Dendritic cell treated with granulocyte-macrophage colony-stimulating factor and Interleukin-4, amounts not matched to agents 40 ng/mL and 50 ng/mL, for 4 days (primary cell): ENCODE measurements around the gene STK11.
A peak's percentile ranks its signal among the peaks of the same experiment; 100 is the strongest.

ENCODE experiments used
- H3K27ac Mint-ChIP-seq: one replicate; pipeline ENCODE4 v1.8.0; 2022; ENCODE audit warnings: mild to moderate bottlenecking, mixed read lengths
- H3K27me3 Mint-ChIP-seq: one replicate; pipeline ENCODE4 v1.8.0; 2022; ENCODE audit warnings: mild to moderate bottlenecking, mixed read lengths
- H3K36me3 Mint-ChIP-seq: one replicate; pipeline ENCODE4 v1.8.0; 2022; ENCODE audit warnings: low read depth, mixed read lengths
- H3K4me1 Mint-ChIP-seq: one replicate; pipeline ENCODE4 v1.8.0; 2022; ENCODE audit warnings: low read depth, mixed read lengths
- H3K4me3 Mint-ChIP-seq: one replicate; pipeline ENCODE4 v1.8.0; 2022; ENCODE audit warnings: mild to moderate bottlenecking, moderate library complexity, mixed read lengths
- H3K9me3 Mint-ChIP-seq: one replicate; pipeline ENCODE4 v1.8.0; 2022; ENCODE audit warnings: mixed read lengths
- intact Hi-C: fragments of 100-400 bp; cut with micrococcal nuclease; formaldehyde crosslinking; loops from one replicate; pipeline ENCODE4 v1.15.0; 2022

The STK11 gene, protein sequence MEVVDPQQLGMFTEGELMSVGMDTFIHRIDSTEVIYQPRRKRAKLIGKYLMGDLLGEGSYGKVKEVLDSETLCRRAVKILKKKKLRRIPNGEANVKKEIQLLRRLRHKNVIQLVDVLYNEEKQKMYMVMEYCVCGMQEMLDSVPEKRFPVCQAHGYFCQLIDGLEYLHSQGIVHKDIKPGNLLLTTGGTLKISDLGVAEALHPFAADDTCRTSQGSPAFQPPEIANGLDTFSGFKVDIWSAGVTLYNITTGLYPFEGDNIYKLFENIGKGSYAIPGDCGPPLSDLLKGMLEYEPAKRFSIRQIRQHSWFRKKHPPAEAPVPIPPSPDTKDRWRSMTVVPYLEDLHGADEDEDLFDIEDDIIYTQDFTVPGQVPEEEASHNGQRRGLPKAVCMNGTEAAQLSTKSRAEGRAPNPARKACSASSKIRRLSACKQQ

DNA sequence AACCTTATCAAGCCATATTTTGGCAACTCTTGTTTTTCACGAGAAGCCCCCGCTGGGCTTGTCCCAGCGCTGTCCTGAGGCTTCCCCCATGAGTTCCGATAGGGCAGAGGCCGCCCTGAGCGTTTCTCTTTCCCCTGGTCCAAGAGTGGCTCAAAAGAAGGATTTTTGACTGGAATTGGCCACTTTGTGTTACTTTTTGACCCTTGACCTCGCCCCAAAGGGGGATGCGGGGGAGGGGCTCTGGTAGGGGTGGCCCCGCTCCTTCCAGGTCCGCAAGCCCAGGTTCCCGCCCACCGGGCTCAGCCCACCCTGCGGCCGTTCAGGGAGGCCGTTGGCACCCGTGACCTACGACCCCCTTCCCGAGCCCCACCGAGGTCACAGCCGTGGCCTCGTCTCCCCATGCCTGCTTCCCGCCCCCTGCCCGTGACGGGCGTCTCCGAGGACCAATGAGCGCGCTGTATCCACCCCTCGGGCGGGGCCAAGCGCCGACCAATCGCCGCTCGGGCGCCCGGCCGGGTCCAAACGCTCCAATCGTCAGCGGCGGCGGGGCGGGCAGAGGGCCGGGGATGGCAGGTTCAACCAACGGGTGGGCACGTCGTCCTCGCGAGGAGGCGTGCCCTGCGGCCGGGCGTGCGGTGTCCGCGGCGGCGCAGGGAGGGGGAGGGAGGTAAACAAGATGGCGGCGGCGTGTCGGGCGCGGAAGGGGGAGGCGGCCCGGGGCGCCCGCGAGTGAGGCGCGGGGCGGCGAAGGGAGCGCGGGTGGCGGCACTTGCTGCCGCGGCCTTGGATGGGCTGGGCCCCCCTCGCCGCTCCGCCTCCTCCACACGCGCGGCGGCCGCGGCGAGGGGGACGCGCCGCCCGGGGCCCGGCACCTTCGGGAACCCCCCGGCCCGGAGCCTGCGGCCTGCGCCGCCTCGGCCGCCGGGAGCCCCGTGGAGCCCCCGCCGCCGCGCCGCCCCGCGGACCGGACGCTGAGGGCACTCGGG lies at the start of gene STK11:
Gene STK11 (plus strand): TSS at position 665 of the 986 bp plus-strand sequence. CDS start 1,136 bp downstream, outside the sequence.
- H3K9me3 Mint-ChIP-seq: no peaks in the 10 kb centered on the region
- no peaks in the 10 kb centered on the region for H3K27me3 Mint-ChIP-seq
- intact Hi-C loops: loop anchor here (1.0 kb wide), 1 partner anchor 8 kb away; no protein-coding TSS in a partner anchor
- peak within 1 kb of the TSS; percentile 93 for H3K4me3 Mint-ChIP-seq
- peaks cover 41% of the 10 kb centered on the region for H3K4me1 Mint-ChIP-seq
- H3K36me3 Mint-ChIP-seq: peaks cover 40% of the 10 kb centered on the region
- peak within 1 kb of the TSS; percentile 88 for H3K27ac Mint-ChIP-seq

GRCh38 chr19:1156305-1156801 lies 49.2 kb upstream of the STK11 start:
- H3K27ac Mint-ChIP-seq: peak overlapping the region; percentile 86
- peaks cover 80% of the 10 kb centered on the region for H3K36me3 Mint-ChIP-seq
- intact Hi-C loops: no loop called here
- no peak overlapping the region for H3K4me3 Mint-ChIP-seq
- no peaks in the 10 kb centered on the region for H3K27me3 Mint-ChIP-seq
- H3K4me1 Mint-ChIP-seq: peaks cover 65% of the 10 kb centered on the region
- H3K9me3 Mint-ChIP-seq: no peaks in the 10 kb centered on the region

- H3K27ac Mint-ChIP-seq: peak overlapping the region; percentile 86
- H3K36me3 Mint-ChIP-seq: peaks cover 79% of the 10 kb centered on the region
- no peaks in the 10 kb centered on the region for H3K27me3 Mint-ChIP-seq
- H3K9me3 Mint-ChIP-seq: no peaks in the 10 kb centered on the region
- H3K4me3 Mint-ChIP-seq: no peak overlapping the region
- intact Hi-C loops: no loop called here
- H3K4me1 Mint-ChIP-seq: peaks cover 62% of the 10 kb centered on the region
Measured at GRCh38 chr19:1156830-1157615, 48.6 kb upstream of the STK11 start.

- H3K27ac Mint-ChIP-seq: peak overlapping the region; percentile 51
- H3K36me3 Mint-ChIP-seq: peaks cover 69% of the 10 kb centered on the region
- no peak overlapping the region for H3K4me3 Mint-ChIP-seq
- no peaks in the 10 kb centered on the region for H3K9me3 Mint-ChIP-seq
- peaks cover 66% of the 10 kb centered on the region for H3K4me1 Mint-ChIP-seq
- intact Hi-C loops: no loop called here
- no peaks in the 10 kb centered on the region for H3K27me3 Mint-ChIP-seq
Measured at GRCh38 chr19:1157931-1158884, 47.4 kb upstream of the STK11 start.

GRCh38 chr19:1158885-1159448 lies 46.6 kb upstream of the STK11 start:
- intact Hi-C loops: no loop called here
- H3K27ac Mint-ChIP-seq: no peak overlapping the region
- no peaks in the 10 kb centered on the region for H3K9me3 Mint-ChIP-seq
- H3K36me3 Mint-ChIP-seq: peaks cover 62% of the 10 kb centered on the region
- no peak overlapping the region for H3K4me3 Mint-ChIP-seq
- H3K4me1 Mint-ChIP-seq: peaks cover 73% of the 10 kb centered on the region
- H3K27me3 Mint-ChIP-seq: no peaks in the 10 kb centered on the region

DNA sequence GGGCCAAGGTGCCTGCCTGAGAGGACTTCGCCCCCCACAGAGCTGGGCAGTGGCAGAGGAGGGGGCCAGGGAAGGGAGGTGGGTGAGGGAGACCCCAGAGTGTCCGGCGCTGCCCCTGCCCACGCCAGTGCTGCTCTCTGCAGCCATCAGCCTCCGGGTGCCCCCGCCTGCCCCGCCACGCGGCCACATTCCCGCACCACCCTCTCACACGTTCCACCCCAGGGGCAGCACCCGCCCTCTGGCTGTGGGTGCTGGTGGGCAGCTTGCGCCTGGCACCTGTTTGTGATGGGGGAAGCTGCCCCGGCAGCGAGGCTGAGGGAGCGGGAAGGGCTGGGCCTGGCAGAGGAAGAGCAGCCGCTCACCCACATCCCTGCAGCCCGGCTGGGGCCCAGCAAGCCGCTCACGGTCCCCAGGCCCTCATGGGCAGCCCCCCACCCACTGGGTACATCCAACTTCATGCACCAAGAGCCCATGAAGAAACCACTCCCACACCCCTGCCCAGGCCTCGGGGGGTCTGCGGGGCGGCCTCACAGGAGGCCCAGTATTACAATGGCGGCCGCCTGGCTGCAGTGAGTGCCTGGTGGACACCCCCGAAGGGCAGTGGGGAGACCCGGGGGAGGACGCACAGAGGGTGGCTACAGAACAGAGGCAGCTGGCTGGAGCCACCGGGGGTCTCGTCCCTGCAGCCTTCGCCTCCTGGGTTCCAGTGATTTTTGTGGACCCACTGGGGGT lies 45.5 kb upstream of the STK11 start:
- Mint-ChIP-seq H3K36me3 (peaks cover 53% of the 10 kb centered on the region), H3K27ac (peak overlapping the region; percentile 32), H3K9me3 (no peaks in the 10 kb centered on the region), H3K4me3 (no peak overlapping the region), H3K4me1 (peaks cover 71% of the 10 kb centered on the region), H3K27me3 (no peaks in the 10 kb centered on the region)
- intact Hi-C loops: no loop called here

- H3K27ac Mint-ChIP-seq: peak overlapping the region; percentile 56
- H3K27me3 Mint-ChIP-seq: no peaks in the 10 kb centered on the region
- H3K4me3 Mint-ChIP-seq: no peak overlapping the region
- H3K4me1 Mint-ChIP-seq: peaks cover 70% of the 10 kb centered on the region
- intact Hi-C loops: no loop called here
- H3K9me3 Mint-ChIP-seq: no peaks in the 10 kb centered on the region
- peaks cover 57% of the 10 kb centered on the region for H3K36me3 Mint-ChIP-seq
Measured at GRCh38 chr19:1161716-1162115, 43.9 kb upstream of the STK11 start.

DNA sequence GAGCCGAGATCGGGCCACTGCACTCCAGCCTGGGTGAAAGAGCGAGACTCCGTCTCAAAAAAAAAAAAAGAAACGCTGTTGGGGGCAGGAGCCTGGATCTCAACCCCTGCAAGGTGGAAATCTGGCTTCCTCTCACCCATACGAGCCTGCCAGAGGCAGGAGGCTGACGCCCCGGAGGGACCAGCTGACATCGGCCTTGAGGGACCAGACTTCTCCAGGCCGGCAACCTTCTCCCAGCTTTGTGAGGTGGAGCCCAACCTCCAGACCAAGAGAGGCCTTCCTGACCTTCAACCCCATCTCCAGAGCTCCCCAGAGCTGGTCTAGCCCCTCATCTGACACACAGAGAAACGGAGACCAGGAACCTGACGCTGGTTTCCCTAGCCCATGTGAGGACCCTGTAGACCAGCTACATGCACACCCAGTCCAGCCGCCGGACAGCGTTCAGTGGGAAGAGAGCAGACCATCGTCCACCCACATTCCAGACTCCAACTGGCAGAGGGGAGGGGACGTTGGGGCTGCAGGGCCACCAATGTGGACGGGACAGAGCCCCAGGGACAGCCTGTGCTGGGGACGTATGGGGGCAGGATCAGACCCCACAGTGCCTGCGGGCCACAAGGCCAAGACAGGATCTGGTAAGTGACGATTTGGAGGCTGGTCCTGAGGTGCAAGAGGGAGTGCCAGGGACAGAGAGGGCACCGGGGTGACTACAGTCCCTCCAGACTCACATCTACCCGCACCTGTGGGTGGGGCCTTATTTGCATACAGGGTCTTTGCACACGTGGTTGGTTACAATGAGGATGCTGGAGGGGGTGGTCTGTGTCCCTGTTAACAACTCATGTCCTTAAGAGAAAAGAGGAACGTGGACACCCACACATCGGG lies 42.9 kb upstream of the STK11 start:
- peaks cover 57% of the 10 kb centered on the region for H3K36me3 Mint-ChIP-seq
- H3K9me3 Mint-ChIP-seq: no peaks in the 10 kb centered on the region
- intact Hi-C loops: no loop called here
- H3K4me1 Mint-ChIP-seq: peaks cover 73% of the 10 kb centered on the region
- no peaks in the 10 kb centered on the region for H3K27me3 Mint-ChIP-seq
- peak overlapping the region; percentile 11 for H3K4me3 Mint-ChIP-seq
- peak overlapping the region; percentile 73 for H3K27ac Mint-ChIP-seq

DNA sequence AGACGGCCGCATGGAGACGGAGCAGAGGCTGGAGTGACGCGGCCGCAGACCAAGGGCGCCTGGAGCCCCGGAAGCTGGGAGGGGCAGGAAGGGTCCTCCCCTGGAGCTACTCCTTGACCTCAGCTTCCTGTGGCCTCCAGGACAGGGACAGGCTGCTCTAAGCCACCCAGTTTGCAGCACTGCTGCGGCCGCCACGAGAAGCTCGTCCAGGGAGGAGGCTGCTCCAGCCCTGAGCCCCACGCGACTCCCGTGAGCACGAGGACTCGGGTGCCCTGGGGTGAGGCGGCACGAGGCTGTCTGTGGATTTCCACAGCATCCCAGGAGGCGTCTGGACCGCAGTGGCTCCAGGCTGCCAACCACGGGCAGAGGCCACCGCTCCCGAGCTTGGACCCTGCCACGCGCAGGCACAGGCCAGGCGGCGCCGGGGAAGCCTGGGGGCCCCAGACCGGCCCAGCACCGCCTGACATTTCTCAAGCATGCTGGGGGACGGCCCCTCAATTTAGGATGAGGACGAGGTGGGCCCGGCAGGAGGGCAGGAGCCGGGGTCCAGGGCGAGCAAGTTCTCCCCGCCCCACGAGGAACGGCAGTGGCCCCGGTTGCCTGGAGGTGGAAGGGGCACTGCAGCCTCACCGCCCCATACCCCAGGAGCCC lies 42.2 kb upstream of the STK11 start:
- intact Hi-C loops: no loop called here
- Mint-ChIP-seq H3K27me3 (no peaks in the 10 kb centered on the region), H3K9me3 (no peaks in the 10 kb centered on the region), H3K4me1 (peaks cover 72% of the 10 kb centered on the region), H3K27ac (peak overlapping the region; percentile 73), H3K4me3 (peak overlapping the region; percentile 13), H3K36me3 (peaks cover 57% of the 10 kb centered on the region)

GRCh38 chr19:1163934-1164683 lies 41.5 kb upstream of the STK11 start:
- no peaks in the 10 kb centered on the region for H3K27me3 Mint-ChIP-seq
- peak overlapping the region; percentile 13 for H3K4me3 Mint-ChIP-seq
- peaks cover 79% of the 10 kb centered on the region for H3K4me1 Mint-ChIP-seq
- H3K36me3 Mint-ChIP-seq: peaks cover 57% of the 10 kb centered on the region
- H3K9me3 Mint-ChIP-seq: no peaks in the 10 kb centered on the region
- intact Hi-C loops: no loop called here
- H3K27ac Mint-ChIP-seq: peak overlapping the region; percentile 73
